Transverse colon (tissue), 3 donors: ENCODE data around the gene ATP9A.

Source experiments
- POLR2A ChIP-seq: fragments of 450-650 bp; IDR thresholded peaks from one replicate; pipeline ENCODE4 v1.6.1; 2016; ENCODE audit warnings: antibody characterized with exemption, mild to moderate bottlenecking, moderate library complexity
- TF ChIP-seq, protein P1 (sequence below), 5 experiments: fragments of 200-600 bp in 3 of 5; fragments of 450-650 bp in 2 of 5; sonication (generic) in 3 of 5; IDR thresholded peaks; 1 replicate in 2 of 5; 2 replicates in 3 of 5; pipeline ENCODE4 v1.5.1; 2016 to 2017; ENCODE audit warnings: antibody characterized with exemption in 5 of 5, inconsistent platforms in 3 of 5, mild to moderate bottlenecking in 2 of 5, moderate library complexity in 1 of 5

- TF ChIP-seq, protein P1, sequence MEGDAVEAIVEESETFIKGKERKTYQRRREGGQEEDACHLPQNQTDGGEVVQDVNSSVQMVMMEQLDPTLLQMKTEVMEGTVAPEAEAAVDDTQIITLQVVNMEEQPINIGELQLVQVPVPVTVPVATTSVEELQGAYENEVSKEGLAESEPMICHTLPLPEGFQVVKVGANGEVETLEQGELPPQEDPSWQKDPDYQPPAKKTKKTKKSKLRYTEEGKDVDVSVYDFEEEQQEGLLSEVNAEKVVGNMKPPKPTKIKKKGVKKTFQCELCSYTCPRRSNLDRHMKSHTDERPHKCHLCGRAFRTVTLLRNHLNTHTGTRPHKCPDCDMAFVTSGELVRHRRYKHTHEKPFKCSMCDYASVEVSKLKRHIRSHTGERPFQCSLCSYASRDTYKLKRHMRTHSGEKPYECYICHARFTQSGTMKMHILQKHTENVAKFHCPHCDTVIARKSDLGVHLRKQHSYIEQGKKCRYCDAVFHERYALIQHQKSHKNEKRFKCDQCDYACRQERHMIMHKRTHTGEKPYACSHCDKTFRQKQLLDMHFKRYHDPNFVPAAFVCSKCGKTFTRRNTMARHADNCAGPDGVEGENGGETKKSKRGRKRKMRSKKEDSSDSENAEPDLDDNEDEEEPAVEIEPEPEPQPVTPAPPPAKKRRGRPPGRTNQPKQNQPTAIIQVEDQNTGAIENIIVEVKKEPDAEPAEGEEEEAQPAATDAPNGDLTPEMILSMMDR (IDR thresholded peaks at IDR 0.05), result no peak
- no peak for TF ChIP-seq POLR2A
Measured at GRCh38 chr20:51727872-51728271, 40.3 kb downstream of the ATP9A start.
